Gastrocnemius medialis (tissue), 4 donors: ENCODE measurements around the gene VIL1. TPM values are rescaled to one million over a fixed set of nuclear protein-coding genes. Genes with fewer than 3 reads are reported as not detected.
A peak's percentile ranks its signal among the peaks of the same experiment; 100 is the strongest.

ENCODE experiments used
- ATAC-seq, 2 donors: fragments of 150-250 bp; one replicate each; pipeline ENCODE4 v1.9.1; 2016
- DNase-seq, 2 donors: peaks; one replicate each; pipeline ENCODE4 v3.0.0-alpha.2; 2019
- H3K27ac ChIP-seq, 4 donors: fragments of 200-600 bp; sonication (generic); 1 replicate in 1 of 4; 2 replicates in 3 of 4; pipeline ENCODE4 v1.5.1; 2016 to 2018; ENCODE audit warnings: mild to moderate bottlenecking in 2 of 4, moderate library complexity in 1 of 4
- H3K27me3 ChIP-seq, 3 donors: fragments of 200-600 bp; sonication (generic) in 2 of 3; 1 replicate in 1 of 3; 2 replicates in 2 of 3; pipeline versions ENCODE4 v1.5.1 to v1.6.0; 2016 to 2019; ENCODE audit warnings: mild to moderate bottlenecking in 1 of 3, moderate library complexity in 1 of 3
- H3K36me3 ChIP-seq, 2 donors: fragments of 200-600 bp; sonication (generic) in 1 of 2; one replicate each; pipeline ENCODE4 v1.5.1; 2017 to 2018
- H3K4me1 ChIP-seq, 2 donors: fragments of 200-600 bp; sonication (generic) in 1 of 2; one replicate each; pipeline ENCODE4 v1.5.1; 2016 to 2017; ENCODE audit warnings: mild to moderate bottlenecking in 2 of 2
- H3K4me3 ChIP-seq, 4 donors: fragments of 200-600 bp; sonication (generic) in 3 of 4; 1 replicate in 1 of 4; 2 replicates in 3 of 4; pipeline ENCODE4 v1.5.1; 2016 to 2019; ENCODE audit warnings: mild to moderate bottlenecking in 2 of 4
- H3K9me3 ChIP-seq, 3 donors: fragments of 200-600 bp; sonication (generic) in 2 of 3; 1 replicate in 1 of 3; 2 replicates in 2 of 3; pipeline ENCODE4 v1.5.1; 2016 to 2019
- CTCF ChIP-seq, 5 experiments: fragments of 450-650 bp in 3 of 5; fragments of 200-600 bp in 2 of 5; sonication (generic) in 2 of 5; IDR thresholded peaks in 4 of 5; conservative IDR thresholded peaks in 1 of 5; 1 replicate in 4 of 5; 2 replicates in 1 of 5; pipeline ENCODE4 v1.5.1; 2016 to 2019; ENCODE audit warnings: antibody characterized with exemption in 5 of 5, mild to moderate bottlenecking in 3 of 5, moderate library complexity in 3 of 5
- POLR2A ChIP-seq, 2 donors: fragments of 450-650 bp; IDR thresholded peaks; one replicate each; pipeline ENCODE4 v1.6.1; 2017; ENCODE audit warnings: antibody characterized with exemption in 2 of 2, mild to moderate bottlenecking in 2 of 2, moderate library complexity in 2 of 2
- in situ Hi-C, 4 donors: fragments of 200-750 bp; cut with MboI; loops; one replicate each; pipeline versions ENCODE4 v1.15.0 to v1.8.0; 2017; ENCODE audit warnings: low sequenced_read_pairs in 4 of 4
- intact Hi-C: fragments of 100-400 bp; cut with DNase I; formaldehyde crosslinking; loops from one replicate; pipeline ENCODE4 v1.15.1; 2023; ENCODE audit warnings: low total_unique reads
- total RNA-seq, 4 donors: library from RNA; depleted of rRNA; stranded (reverse); fragments of >200 nt; gene quantifications; one replicate each; pipeline versions ENCODE4 v1.1.0 to v1.2.3, GENCODE V29; 2016

The VIL1 gene
- total RNA-seq, 4 donors from 2014 or later, result 0.03 to 1.8 TPM; not detected in 2

DNA sequence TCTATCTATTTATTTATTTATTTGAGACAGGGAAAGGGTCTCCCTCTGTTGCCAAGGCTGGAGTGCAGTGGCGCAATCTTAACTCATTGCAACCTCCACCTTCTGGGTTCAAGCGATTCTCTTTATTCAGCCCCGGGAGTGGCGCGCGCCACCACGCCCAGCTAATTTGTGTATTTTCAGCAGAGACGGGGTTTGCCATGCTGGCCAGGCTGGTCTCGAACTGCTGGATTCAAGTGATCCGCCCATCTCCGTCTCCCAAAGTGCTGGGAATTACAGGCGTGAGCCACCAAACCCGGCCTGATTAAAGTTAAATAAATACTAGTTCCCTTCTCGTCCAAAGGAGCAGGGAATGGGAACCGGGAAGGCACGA lies 23.5 kb upstream of the VIL1 start:
- no peak for ATAC-seq

GRCh38 chr2:218395826-218396687 lies 22.9 kb upstream of the VIL1 start:
- in situ Hi-C loops, result loop anchor here in 1 of 4 donors (10.0 kb wide), 1 partner anchor 121 kb away; the partner anchor contains the start of genes AAMP and PNKD
- intact Hi-C loops, result loop anchor here (1.0 to 10.0 kb wide), 8 partner anchors 95 to 1984 kb away; partner anchors contain the start of genes BCS1L, CNOT9, PRKAG3 and RNF25
- H3K9me3 ChIP-seq, result no peaks in the 10 kb centered on the region
- ATAC-seq (peak; percentile 57 to 59), DNase-seq (peak; percentile 81 to 91)
- H3K4me3 ChIP-seq, result peak overlapping the region; percentile 87 to 99 (median 93)
- no peaks in the 10 kb centered on the region for H3K36me3 ChIP-seq
- peak overlapping the region; percentile 97 to 100 (median 98) for H3K27ac ChIP-seq
- H3K27me3 ChIP-seq, result no peaks in the 10 kb centered on the region
- peak; percentile 92 to 99 (median 95) for TF ChIP-seq CTCF (IDR thresholded peaks at IDR 0.05 in 4 of 5, conservative IDR thresholded peaks at IDR 0.05 in 1 of 5)
- peak; percentile 30 to 44 for TF ChIP-seq POLR2A (IDR thresholded peaks at IDR 0.05)
- H3K4me1 ChIP-seq, result peaks cover 17 to 29% of the 10 kb centered on the region in 2 donors

More for the DNA sequence above, 23.5 kb upstream of the VIL1 start:
- Histone ChIP-seq H3K27me3 (no peaks in the 10 kb centered on the region), H3K9me3 (no peaks in the 10 kb centered on the region), H3K27ac (peak overlapping the region; percentile 97 to 100 (median 98)), H3K4me1 (peaks cover 15 to 23% of the 10 kb centered on the region in 2 donors), H3K36me3 (no peaks in the 10 kb centered on the region), H3K4me3 (peak overlapping the region; percentile 87 to 99 (median 93))
- DNase-seq, result peak in 1 of 2 donors; percentile 17
- intact Hi-C loops, result loop anchor here (5.0 to 10.0 kb wide), 4 partner anchors 262 to 1983 kb away; partner anchors contain the start of genes BCS1L, PRKAG3, RNF25 and SMARCAL1
- in situ Hi-C loops, result loop anchor here in 1 of 4 donors (10.0 kb wide), 1 partner anchor 121 kb away; the partner anchor contains the start of genes AAMP and PNKD
- no peak for TF ChIP-seq CTCF (IDR thresholded peaks at IDR 0.05 in 4 of 5, conservative IDR thresholded peaks at IDR 0.05 in 1 of 5)
- TF ChIP-seq POLR2A (IDR thresholded peaks at IDR 0.05), result no peak

GRCh38 chr2:218396688-218397462 lies 22.0 kb upstream of the VIL1 start:
- H3K4me3 ChIP-seq, result peak overlapping the region; percentile 87 to 99 (median 93)
- H3K9me3 ChIP-seq, result no peaks in the 10 kb centered on the region
- peaks cover 25 to 37% of the 10 kb centered on the region in 2 donors for H3K4me1 ChIP-seq
- no peak for ATAC-seq
- peak in 1 of 2 donors; percentile 8 for TF ChIP-seq POLR2A (IDR thresholded peaks at IDR 0.05)
- no peak for TF ChIP-seq CTCF (IDR thresholded peaks at IDR 0.05 in 4 of 5, conservative IDR thresholded peaks at IDR 0.05 in 1 of 5)
- peak overlapping the region; percentile 97 to 100 (median 98) for H3K27ac ChIP-seq
- H3K27me3 ChIP-seq, result no peaks in the 10 kb centered on the region
- in situ Hi-C loops (loop anchor here in 1 of 4 donors (10.0 kb wide), 1 partner anchor 122 kb away; the partner anchor contains the start of genes AAMP and PNKD), intact Hi-C loops (loop anchor here (1.0 to 10.0 kb wide), 8 partner anchors 96 to 1985 kb away; partner anchors contain the start of genes BCS1L, CNOT9, PRKAG3 and RNF25)
- peak in 1 of 2 donors; percentile 68 for DNase-seq
- H3K36me3 ChIP-seq, result peaks cover 0 to 8% of the 10 kb centered on the region in 2 donors

DNA sequence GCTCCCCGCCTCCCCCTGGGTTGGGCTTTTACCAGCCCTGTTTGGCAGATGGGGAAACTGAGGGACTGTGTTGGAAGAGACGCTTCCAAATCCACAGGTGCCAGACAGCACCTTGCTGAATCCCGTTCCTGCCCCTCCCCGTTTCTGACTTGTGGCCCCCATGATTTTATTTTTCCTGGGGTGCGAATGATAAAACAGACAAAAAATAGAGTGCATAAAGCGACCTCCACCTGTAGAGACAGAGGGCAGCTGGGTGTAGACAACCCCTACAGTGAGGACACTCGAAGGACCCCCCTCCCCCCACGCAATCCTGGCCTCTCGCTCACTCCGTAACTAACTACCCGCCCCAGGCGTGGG lies 21.5 kb upstream of the VIL1 start:
- Histone ChIP-seq H3K36me3 (peaks cover 0 to 14% of the 10 kb centered on the region in 2 donors), H3K4me3 (peak overlapping the region; percentile 87 to 99 (median 93)), H3K27ac (peak overlapping the region; percentile 97 to 100 (median 98)), H3K9me3 (no peaks in the 10 kb centered on the region), H3K4me1 (peaks cover 30 to 43% of the 10 kb centered on the region in 2 donors), H3K27me3 (no peaks in the 10 kb centered on the region)
- TF ChIP-seq POLR2A (IDR thresholded peaks at IDR 0.05) (no peak), CTCF (IDR thresholded peaks at IDR 0.05 in 4 of 5, conservative IDR thresholded peaks at IDR 0.05 in 1 of 5) (no peak)
- ATAC-seq, result no peak
- intact Hi-C loops, result loop anchor here (5.0 to 10.0 kb wide), 4 partner anchors 260 to 1985 kb away; partner anchors contain the start of genes BCS1L, PRKAG3, RNF25 and SMARCAL1
- in situ Hi-C loops, result loop anchor here in 1 of 4 donors (10.0 kb wide), 1 partner anchor 123 kb away; the partner anchor contains the start of genes AAMP and PNKD
- no peak for DNase-seq
